ENCODE data around the gene TBC1D14.

DNA sequence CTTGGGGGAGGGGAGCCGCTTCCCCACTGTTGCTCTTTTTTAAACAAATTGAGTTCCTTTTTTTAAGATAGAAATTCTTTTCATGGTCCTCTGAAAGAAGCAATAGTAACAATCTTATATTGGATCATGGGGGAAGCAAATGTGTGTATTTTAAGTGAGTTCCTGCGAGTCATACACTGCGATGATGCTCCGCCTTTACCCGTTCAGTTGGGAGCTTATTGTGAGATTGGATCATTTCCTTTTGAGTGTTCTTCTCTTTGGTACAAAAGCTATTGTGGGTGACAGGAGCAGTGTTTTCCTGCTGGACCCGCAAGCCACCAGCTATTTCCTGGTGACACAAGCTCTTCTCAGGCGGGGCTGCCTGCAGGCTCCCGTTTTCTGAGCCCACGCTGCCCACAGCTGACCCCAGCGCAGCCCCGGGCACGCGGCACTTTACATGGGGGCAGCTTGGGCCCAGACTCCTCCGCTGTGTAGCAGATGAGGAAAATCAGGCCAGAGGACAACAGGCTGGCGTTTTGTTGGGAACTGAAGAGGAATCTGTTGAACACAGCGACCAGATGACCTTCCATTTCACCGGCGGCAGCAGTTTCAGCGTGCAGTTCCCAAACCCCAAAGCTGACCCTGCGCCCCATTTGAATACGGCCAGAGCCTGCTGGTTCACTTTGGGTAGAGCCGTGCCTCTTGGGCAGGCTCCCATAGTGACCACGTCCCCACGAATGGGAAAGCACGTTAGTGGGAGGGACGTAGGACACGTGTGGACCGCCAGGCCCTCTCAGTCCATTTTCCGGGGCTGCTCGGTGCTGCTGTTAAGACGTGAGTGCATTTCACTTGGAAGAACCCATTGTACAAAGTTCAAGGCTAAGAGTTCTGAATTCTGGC is 145.7 kb downstream of the TBC1D14 start:
- no peak for TF ChIP-seq POLR2A (IDR thresholded peaks at IDR 0.05)
- TF ChIP-seq, protein P1, sequence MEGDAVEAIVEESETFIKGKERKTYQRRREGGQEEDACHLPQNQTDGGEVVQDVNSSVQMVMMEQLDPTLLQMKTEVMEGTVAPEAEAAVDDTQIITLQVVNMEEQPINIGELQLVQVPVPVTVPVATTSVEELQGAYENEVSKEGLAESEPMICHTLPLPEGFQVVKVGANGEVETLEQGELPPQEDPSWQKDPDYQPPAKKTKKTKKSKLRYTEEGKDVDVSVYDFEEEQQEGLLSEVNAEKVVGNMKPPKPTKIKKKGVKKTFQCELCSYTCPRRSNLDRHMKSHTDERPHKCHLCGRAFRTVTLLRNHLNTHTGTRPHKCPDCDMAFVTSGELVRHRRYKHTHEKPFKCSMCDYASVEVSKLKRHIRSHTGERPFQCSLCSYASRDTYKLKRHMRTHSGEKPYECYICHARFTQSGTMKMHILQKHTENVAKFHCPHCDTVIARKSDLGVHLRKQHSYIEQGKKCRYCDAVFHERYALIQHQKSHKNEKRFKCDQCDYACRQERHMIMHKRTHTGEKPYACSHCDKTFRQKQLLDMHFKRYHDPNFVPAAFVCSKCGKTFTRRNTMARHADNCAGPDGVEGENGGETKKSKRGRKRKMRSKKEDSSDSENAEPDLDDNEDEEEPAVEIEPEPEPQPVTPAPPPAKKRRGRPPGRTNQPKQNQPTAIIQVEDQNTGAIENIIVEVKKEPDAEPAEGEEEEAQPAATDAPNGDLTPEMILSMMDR (IDR thresholded peaks at IDR 0.05): no peak

Measured in right lobe of liver (tissue), 4 donors.